NCI-H446 treated with DMSO at 0.1 percent for 48 hours (cell line): ENCODE measurements around the gene RPGRIP1.
"Not testable (repeated sequence)": the region's sequence is repeated elsewhere in the genome, so short reads cannot be mapped to it uniquely, and the experiment has no call there.

Source experiments
- DNase-seq: peaks from one replicate; lab custom pipeline; 2025; lab: John Stamatoyannopoulos, UW

RPGRIP1 gene

DNA sequence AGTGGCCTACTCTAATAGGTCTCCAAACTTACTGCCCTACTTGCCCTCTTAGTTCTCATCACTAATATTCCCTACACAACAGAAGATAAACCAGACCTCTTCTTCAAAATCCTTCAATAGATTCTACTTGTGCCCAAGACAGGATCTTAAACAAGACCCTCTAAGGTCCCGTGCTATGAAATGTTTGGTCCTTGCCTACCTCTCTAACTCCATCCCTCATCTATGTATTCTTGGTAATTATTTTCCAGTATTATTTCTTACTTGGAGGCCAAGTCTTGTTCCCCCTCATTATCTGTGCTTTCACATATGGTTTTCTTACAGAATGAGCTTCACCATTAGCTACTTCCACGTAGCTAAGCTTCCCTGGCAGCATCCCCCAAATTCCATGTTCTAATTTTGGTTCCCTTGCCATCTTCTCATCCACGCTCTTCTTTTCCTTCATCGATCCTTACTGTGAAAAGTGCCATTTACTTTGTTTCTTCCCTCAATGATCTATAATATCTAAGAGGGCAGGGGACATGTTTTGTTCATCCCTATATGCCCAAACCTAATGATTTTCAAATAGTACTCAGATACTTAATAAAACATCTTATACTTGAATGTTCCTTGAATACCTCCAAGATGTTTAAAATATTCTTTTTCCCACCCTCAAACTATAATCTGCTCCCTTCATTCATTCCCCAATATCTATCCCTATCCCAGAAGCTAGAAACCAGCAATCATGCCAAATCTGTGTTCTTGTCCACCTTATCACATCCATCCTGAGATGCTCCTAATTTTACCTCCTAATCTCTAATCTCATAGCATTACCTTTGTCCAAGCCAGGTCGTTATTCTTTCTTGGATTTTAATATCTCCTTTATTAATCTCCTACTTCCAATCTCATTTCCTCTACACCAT, 20.7 kb upstream of the RPGRIP1 start:
- no peak for DNase-seq

DNA sequence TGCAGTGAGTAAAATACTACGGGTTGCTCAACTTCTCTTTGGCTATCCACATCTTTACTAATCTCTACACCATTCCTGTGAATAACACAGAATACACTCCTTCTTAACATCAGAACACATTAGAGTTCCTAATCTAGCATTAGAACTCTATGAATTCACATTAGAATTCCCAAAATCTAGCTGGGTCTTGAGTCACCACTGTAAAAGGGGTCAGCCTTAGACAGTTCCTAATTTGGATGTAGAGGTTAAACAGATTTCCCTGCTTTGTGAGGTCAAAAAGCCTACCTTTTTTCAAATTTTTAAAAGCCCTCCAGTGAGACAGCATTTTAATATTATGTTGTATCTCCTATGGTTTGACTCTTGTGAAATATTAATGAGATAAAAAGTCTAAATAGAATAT, 18.1 kb upstream of the RPGRIP1 start:
- DNase-seq = no peak

DNA sequence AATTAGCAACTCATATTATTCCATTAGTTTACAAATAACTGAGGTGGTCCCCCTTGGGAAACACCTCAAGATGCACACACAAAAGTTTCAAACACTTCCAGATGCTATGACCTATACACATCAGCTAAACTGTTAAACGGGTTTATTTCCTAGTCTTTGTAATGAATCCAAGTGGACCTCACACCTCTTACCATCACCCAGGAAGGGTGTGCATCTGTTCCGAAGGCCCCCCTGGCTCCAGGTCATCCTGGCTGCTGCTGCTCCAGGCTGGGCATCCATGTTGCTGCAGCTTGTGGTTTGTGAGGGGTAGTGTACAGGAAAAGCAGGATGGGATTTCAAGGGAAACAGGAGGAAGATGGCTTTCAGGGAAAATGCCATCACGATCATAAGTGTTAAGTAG, 17.5 kb upstream of the RPGRIP1 start:
- no peak for DNase-seq

DNA sequence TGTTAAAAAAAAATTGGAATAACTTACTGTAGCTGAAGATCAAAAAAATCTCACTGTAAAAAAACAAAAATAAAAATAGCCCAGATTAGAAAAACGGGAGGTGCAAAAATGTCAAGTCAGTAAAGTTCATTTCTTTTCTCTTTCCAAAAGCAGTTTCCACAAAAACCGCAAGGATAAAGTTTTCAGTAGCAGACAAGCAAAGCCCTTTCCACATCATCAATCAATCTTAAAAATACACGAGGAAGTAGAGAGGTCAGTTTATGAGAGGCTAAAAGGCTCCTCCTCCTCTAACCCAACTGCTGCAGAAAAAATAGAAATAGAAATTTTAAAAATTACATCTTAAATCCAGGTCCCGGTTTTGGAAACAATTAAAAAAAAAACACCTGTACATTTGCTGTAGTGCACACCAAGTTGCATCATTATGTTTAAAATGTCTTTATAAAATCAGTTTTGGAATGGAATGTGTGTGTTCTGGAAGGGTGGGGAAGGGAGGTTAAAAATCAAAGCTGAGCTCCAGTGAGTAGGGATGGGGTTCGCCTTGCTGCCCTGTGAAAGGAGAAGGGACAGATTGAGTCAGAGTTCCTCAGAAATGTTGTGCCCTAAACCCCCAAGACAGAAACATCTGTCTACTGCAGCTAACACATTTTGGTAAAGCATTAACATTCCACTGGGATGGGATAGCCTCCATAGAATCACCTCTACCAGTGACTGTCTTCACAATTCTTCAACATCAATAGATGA, 16.4 kb upstream of the RPGRIP1 start:
- DNase-seq = no peak

DNA sequence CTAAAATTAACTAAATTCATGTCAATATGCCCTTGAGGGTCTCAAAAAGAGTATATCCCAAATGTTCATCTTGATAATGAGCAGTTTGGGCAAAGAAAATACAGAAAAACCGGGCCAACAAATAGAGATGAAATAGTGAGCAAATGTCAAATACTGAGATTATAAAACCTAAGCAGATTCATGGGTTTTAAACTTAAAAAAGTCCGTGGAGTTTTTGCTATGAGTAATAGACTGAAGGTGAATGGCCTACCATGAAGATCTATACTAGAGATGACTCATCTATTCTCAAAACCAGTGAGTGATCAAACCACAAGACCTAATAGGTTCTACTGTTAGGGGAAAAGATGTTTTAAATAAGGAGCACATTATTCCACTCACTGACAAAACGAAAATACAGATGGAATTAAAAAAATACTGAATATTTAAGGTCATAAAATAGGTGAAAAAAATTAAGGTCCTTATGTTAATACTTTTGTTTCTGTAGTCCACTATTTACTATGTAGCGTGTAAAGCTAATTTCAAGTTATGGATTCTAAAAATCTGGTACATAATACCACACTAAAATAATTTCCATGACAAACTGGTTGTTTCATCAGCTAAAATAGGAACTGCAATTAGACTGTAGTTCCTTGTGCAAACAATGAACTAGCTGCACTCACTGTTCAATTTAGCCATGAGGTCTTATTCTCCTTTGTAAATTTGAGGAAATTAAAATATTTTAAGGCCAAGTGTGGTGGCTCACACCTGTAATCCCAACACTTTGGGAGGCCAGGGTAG, 15.7 kb upstream of the RPGRIP1 start:
- no peak for DNase-seq

DNA sequence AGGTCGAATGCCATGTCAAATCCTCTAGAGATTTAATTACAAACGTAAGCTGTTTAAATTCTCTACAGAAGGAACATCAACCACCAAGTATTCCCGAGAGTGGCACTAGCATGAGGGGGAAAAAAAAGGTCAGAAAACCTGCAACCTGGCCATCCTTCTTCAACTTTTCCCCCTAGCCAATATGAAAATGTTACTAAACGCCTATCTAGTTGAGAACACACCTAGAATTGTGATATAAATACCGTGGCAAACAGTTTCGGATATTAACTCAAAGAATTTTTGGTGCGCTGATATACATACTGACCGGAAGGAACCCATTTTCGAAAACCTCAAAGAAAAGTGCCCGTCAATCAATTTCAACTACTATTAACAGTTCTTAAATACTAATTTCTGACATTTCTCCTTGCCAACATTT, 12.4 kb upstream of the RPGRIP1 start:
- no peak for DNase-seq

DNA sequence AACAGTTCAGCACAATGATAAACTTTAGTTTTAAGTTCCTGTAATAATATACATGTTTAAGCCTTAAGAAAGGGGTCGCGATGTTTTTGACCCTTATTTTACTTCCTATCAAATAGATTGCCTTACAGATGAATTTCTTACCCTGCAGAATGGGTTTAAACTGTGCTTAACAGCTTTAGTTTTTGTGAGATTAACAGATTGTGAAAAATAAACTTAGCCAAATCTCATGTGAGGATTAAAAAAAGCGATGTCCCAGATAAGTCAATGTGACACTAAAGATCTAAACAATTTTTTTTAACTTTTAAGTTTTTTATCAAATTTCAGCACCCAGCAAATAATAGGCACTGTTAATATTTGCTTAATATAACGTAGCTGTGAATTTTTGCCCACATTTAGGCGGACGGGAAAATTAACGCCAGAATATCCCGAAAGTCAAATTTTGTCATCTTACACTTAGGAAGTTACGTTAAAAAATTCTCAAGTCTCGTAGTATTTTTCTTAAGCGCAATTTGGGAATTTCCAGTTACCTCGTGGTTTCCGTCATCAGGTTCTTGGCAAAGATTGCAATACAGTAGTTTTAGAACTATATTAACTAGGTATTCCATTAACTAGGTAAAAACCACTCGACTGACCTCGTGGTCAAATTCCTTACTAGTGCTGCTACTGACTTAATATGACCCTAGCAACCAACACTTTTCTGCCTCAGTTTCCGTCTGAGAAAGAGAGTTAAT, 11.8 kb upstream of the RPGRIP1 start:
- no peak for DNase-seq

DNA sequence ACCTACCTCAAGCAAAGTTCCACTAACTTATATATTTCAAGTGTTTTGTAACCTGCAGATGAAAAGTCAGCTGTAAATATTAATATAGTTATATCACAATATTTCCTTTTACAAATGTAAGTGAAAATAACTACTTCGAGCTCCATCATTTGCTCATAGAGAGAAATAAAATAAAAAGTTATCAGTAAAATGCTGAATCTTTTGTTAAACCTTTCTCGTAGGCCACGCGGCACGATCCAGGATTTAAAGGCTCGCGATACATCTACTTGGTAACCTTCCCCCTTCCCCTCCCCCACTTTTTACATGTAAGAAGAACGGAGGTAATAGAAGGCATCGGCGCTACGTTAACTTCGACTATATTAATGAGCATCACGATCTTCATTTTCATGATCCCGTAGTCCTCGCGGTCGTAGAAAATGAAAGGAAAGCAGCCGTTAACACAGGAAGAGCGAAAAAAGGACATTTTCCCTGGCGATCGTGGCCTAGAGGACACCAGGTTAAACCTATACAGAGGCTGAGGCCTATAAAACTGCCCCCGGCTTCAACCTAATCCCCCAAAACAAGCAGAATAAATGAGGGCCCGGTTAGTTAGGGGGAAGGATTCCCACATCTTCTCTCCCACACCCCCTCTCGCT, 11.1 kb upstream of the RPGRIP1 start:
- no peak for DNase-seq

DNA sequence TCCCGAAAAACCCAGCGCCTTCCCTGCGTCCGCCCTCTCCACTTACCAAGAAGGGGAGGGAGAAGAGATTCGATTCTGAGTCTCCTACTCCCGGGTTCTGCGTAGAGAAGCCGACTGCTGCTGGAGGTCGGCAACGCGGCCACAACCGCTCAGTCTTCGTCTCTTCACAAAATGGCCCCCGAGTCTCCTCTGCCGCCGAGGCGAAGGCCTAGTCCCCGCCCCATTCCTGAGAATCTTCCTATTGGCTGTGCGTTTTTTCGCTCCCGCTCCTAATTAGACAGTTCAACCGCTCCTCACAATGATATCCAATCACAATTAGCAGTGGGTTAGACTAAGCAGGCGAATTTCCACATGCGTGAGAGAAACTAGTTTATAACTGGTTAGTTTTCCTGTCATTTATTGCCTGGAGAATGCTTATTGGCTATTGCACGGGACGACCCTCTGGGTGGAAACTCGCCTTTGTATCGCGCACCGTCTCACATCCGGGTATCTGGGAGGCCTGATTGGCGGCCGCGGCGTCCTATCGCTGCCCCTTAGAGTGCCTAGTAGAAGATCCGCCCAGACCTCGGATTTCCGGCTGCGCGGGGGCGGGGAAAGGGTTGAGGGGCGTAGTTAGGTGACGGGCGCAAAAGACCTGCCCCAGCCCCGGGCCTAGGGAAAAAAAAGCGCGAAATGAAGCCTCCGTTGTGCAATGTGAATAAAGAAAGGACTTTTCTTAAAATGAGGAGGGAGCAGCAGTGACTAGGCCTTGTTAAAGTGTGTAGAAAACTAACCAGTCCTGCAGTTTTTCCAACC, 10.4 kb upstream of the RPGRIP1 start, which contains the start of gene HNRNPC:
Gene HNRNPC, minus strand, starts transcription at position 191 of the 795 bp plus-strand sequence. CDS start 35,249 bp downstream, outside the sequence.
- DNase-seq = peak; percentile 100

DNA sequence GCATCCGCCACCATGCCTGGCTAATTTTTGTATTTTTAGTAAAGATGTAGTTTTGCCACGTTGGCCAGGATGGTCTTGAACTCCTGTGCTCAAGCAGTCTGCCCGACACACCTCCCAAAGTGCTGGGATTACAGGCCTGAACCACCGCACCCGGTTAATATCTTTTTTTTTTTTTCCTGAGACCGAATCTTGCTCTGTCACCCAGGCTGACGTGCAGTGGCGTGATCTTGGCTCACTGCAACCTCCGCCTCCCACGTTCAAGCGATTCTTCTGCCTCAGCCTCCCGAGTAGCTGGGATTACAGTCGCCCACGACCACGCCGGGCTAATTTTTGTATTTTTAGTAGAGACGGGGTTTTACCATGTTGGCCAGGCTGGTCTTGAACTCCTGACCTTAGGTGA, 7.2 kb upstream of the RPGRIP1 start:
- not testable (repeated sequence) for DNase-seq

DNA sequence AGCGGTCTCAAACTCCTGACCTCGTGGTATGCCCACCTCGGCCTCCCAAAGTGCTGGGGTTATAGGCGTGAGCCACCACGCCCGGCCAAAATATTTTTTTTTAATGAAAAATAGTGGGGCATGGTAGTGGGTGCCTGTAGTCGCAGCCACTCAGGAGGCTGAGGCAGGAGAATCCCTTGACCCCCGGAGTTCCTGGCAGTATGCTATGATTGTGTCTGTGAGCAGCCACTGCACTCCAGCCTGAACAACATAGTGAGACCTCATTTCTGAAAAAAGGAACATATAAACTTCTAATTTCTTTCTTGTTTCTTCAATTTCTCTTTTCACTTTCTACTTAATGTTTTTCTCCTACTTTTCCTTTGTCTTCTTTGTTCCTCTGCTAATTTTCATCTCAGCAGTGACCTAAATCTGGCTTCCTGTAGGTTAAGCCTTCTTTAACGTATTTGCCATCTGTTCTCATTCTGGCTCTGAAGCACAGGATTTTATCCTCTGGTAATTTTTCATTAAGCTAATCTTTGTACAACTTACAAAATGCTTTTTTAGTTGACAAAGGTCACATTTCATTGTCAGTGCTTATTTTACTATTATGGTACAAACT, 4.5 kb upstream of the RPGRIP1 start:
- peak; percentile 36 for DNase-seq

DNA sequence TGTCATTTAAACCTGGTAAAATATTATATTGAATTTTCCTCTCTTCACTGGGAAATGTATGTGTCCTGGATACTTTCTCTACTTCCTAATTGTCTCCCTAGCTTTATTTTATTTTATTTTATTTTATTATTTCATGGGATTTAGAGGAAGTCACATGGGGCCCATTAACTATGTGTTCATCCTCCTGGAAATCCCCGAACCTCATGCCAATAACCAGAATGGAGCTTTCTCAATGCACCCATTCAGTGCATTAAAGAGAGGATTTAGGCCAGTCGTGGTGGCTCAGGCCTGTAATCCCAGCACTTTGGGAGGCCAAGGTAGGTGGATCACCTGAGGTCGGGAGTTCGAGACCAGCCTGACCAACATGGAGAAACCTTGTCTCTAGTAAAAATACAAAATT, 1.3 kb upstream of the RPGRIP1 start:
- no peak for DNase-seq

DNA sequence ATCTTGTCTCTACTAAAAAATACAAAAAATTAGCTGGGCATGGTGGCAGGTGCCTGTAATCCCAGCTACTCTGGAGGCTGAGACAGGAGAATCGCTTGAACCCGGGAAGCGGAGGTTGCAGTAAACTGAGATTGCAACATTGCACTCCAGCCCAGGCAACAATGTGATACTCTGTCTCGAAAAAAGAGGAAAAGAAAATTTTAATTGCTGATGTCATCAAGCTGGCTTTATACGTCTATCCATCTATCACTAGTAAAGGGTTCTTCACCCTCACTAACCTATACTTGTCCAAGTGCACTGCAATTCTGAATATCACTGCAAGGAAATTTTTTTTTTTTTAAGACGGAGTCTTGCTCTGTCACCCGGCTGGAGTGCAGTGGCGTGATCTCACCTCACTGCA, 2.0 kb downstream of the RPGRIP1 start:
- not testable (repeated sequence) for DNase-seq

DNA sequence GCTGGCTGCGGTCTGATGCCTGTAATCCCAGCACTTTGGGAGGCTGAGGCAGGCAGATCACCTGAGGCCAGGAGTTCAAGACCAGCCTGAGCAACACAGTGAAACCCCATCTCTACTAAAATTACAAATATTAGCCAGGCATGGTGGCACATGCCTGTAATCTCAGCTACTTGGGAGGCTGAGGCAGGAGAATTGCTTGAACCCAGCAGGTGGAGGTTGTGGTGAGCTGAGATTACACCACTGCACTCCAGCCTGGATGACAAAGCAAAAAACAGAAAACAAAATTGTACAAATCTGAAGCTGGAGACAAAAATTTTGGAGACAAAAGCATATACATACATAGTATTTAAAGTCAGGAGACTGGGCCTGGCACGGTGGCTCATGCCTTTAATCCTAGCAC, 6.6 kb downstream of the RPGRIP1 start:
- DNase-seq = not testable (repeated sequence)

DNA sequence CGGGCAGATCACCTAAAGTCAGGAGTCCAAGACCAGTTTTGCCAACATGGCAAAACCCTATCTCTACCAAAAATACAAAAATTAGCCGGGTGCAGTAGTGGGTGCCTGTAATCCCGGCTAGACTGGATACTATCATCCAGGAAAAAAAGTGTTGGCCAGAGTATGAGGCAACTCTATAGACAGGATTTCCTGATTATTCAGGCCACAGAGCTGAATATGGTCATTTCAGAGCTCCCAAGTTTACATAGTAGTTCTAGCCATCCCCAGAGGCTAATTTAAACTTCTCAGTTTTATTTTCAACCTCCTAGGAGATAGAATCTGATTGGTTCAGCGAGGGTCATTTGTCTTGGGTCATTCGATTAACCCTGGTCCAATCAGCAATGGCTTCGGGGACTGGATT, 7.3 kb downstream of the RPGRIP1 start:
- no peak for DNase-seq

DNA sequence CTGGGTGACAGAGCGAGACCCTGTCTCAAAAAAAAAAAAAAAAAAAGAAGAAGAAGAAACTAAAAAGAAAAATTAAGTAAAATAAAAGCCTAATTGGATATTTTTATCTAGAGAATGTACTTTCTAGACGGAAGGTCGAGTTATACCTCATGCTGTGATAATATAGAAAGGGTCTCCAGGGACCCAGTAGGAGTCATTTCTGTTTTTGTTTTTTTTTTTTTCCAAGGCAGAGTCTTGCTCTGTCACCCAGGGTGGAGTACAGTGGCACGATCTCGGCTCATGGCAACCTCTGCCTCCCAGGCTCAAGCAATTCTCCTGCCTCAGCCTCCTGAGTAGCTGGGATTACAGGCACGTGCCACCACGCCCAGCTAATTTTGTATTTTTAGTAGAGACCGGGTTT, 14.1 kb downstream of the RPGRIP1 start:
- DNase-seq = not testable (repeated sequence)

DNA sequence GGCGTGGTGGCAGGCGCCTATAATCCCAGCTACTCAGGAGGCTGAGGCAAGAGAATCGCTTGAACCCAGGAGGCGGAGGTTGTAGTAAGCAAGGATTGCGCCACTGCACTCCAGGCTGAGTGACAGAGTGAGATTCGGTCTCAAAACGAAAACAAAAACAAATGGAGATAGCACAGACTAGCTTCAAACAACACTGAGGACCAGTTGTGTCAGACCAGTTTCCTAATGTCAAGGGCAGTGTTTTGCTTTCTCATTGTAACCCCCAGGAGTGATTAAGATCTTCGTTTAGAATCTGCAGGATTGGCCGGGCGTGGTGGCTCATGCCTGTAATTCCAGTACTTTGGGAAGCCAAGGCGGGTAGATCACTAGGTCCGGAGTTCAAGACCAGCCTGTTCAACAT, 18.5 kb downstream of the RPGRIP1 start:
- no peak for DNase-seq

DNA sequence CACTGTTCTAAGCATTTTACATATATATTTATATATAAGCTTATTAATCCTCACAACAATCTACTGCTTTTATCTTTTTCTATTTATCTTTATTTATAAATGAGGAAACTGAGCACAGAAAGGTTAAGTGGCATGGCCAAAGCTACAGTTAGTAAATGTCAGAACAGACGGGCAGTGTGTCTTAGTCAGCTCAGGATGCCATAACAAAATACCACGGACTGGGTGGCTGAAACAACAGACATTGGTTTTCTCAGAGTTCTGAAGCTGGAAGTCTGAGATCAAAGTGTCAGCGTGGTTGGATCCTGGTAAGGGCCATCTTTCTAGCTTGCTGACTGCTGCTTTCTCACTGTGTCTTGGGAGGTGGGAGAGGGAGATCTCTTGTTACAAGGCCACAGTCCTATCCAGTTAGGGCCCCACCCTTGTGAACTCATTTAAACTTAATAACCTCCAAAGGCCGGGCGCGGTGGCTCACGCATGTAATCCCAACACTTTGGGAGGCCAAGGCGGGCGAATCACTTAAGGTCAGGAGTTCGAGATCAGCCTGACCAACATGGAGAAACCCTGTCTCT, 19.8 kb downstream of the RPGRIP1 start:
- DNase-seq = no peak

DNA sequence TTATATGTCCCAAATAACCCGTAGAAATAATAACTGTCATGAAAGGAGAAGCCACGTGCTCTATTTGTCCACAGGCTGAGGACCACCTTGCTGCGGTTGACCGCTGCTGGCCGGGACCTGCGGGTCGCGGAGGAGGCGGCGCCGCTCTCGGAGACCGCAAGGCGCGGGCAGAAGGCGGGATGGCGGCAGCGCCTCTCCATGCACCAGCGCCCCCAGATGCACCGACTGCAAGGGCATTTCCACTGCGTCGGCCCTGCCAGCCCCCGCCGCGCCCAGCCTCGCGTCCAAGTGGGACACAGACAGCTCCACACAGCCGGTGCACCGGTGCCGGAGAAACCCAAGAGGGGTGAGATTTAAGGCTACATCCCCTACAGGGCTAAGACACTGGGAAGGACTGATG, 21.0 kb downstream of the RPGRIP1 start:
- no peak for DNase-seq
